Esophagus squamous epithelium (tissue), 4 donors: ENCODE measurements around the gene ZDHHC11B.

ENCODE experiments used
- POLR2A ChIP-seq, 4 donors: fragments of 450-650 bp; IDR thresholded peaks; one replicate each; pipeline ENCODE4 v1.6.1; 2017; ENCODE audit warnings: antibody characterized with exemption in 4 of 4, mild to moderate bottlenecking in 4 of 4, moderate library complexity in 3 of 4
- TF ChIP-seq, protein P1 (sequence below), 6 experiments: fragments of 450-650 bp in 4 of 6; fragments of 200-600 bp in 2 of 6; sonication (generic) in 2 of 6; IDR thresholded peaks; one replicate each; pipeline ENCODE4 v1.5.1; 2016 to 2019; ENCODE audit warnings: antibody characterized with exemption in 6 of 6, mild to moderate bottlenecking in 4 of 6, moderate library complexity in 4 of 6

GRCh38 chr5:776862-777711, 7.4 kb downstream of the ZDHHC11B start:
- TF ChIP-seq, protein P1, sequence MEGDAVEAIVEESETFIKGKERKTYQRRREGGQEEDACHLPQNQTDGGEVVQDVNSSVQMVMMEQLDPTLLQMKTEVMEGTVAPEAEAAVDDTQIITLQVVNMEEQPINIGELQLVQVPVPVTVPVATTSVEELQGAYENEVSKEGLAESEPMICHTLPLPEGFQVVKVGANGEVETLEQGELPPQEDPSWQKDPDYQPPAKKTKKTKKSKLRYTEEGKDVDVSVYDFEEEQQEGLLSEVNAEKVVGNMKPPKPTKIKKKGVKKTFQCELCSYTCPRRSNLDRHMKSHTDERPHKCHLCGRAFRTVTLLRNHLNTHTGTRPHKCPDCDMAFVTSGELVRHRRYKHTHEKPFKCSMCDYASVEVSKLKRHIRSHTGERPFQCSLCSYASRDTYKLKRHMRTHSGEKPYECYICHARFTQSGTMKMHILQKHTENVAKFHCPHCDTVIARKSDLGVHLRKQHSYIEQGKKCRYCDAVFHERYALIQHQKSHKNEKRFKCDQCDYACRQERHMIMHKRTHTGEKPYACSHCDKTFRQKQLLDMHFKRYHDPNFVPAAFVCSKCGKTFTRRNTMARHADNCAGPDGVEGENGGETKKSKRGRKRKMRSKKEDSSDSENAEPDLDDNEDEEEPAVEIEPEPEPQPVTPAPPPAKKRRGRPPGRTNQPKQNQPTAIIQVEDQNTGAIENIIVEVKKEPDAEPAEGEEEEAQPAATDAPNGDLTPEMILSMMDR (IDR thresholded peaks at IDR 0.05): no peak
- no peak for TF ChIP-seq POLR2A (IDR thresholded peaks at IDR 0.05)
